Naive thymus-derived CD8-positive, alpha-beta T cell (primary cell): ENCODE results near the gene GLIS2. TPM values are rescaled to one million over a fixed set of nuclear protein-coding genes. Genes with fewer than 3 reads are reported as not detected.

Experiments used
- ATAC-seq, 2 donors: fragments of 150-1000 bp; cut with Tn5 transposase in 1 of 2; sonication (Bioruptor Pico), chemical (Tn5 transposase) in 1 of 2; 1 replicate in 1 of 2; 2 replicates in 1 of 2; pipeline ENCODE4 v1.10.0; 2021; ENCODE audit warnings: mild to moderate bottlenecking in 2 of 2, moderate library complexity in 2 of 2
- POLR2A ChIA-PET: fragments of 350-600 bp; sonication (Branson Sonifier 250); formaldehyde crosslinking; loops from one replicate; lab custom pipeline; 2021; ENCODE audit warnings: antibody characterized with exemption; lab: Charles Lee
- DNase-seq, 10 donors: peaks; one replicate each; pipeline versions ENCODE4 v3.0.0 to v3.0.0-alpha.2; 2020 to 2022
- H3K27ac Mint-ChIP-seq, 10 donors: one replicate each; pipeline ENCODE4 v1.8.0; 2020 to 2022; ENCODE audit warnings: mild to moderate bottlenecking in 10 of 10, mixed read lengths in 10 of 10, moderate library complexity in 4 of 10, inconsistent platforms in 1 of 10
- H3K27me3 Mint-ChIP-seq, 5 donors: one replicate each; pipeline ENCODE4 v1.8.0; 2021 to 2022; ENCODE audit warnings: mixed read lengths in 5 of 5
- H3K36me3 Mint-ChIP-seq, 3 donors: one replicate each; pipeline ENCODE4 v1.8.0; 2020 to 2022; ENCODE audit warnings: mixed read lengths in 3 of 3, mild to moderate bottlenecking in 2 of 3, inconsistent platforms in 1 of 3
- H3K4me1 Mint-ChIP-seq, 4 donors: one replicate each; pipeline ENCODE4 v1.8.0; 2021 to 2022; ENCODE audit warnings: mixed read lengths in 4 of 4
- H3K4me3 Mint-ChIP-seq, 10 donors: one replicate each; pipeline ENCODE4 v1.8.0; 2020 to 2022; ENCODE audit warnings: mild to moderate bottlenecking in 10 of 10, mixed read lengths in 10 of 10, moderate library complexity in 6 of 10, inconsistent platforms in 1 of 10
- H3K9me3 Mint-ChIP-seq, 9 donors: one replicate each; pipeline ENCODE4 v1.8.0; 2020 to 2022; ENCODE audit warnings: mixed read lengths in 9 of 9, mild to moderate bottlenecking in 3 of 9, inconsistent platforms in 1 of 9, moderate library complexity in 1 of 9
- polyA plus RNA-seq, 3 donors: library from polyadenylated mRNA; unstranded; fragments of 300-500 nt; fragmentation: Illumina TruSeq; gene quantifications; one replicate each; pipeline ENCODE4 v1.2.3, GENCODE V29; 2021
- total RNA-seq, 8 experiments: library from RNA in 2 of 8; stranded (reverse) in 2 of 8; gene quantifications; one replicate each; pipeline ENCODE4 v1.2.3 and lab custom pipeline; 2021 to 2026

Gene GLIS2
- total and polyA plus RNA-seq, 5 experiments from 2014 or later, result 0.10 TPM; not detected in 4

DNA sequence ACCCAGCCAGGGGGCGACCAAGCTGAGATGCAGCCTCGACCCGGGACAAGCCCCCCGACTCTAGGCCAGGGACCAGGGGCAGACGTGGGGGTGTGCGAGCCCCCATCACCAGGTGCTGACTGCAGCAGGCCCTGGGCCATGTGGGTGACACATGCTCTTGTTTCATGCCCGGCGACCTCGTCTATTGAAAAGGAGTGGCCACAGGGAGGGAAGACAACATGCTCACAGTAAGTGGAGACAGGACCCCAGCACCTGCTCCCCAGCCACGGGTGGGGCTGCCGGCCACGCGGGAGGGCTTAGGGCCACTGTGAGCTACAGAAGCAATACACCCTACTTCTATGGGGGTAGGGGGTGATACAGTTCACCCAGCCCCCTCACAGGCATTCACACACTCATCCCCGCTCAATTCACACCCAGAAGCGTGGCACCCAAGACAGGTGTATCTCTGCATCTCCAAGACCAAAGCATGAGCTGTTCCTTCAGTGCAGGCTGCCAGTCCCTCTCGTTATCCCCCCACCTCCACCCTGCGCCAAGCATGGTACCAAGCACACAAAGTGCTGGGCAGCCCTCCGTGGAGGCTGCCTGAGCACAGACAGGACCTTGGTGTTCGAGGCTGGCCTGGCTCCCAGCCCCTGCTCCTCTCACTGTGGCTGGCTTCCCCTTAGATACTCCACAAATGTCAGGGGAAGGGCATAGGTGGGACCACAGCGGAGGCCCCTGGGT lies 69.4 kb downstream of the GLIS2 start:
- H3K36me3 Mint-ChIP-seq, result peaks cover 0 to 43% (median 0%) of the 10 kb centered on the region in 3 donors
- POLR2A ChIA-PET, result interaction anchor here (0.6 kb wide), 1 partner anchor 77 kb away, joined by 4 read pairs; no protein-coding TSS in a partner anchor

DNA sequence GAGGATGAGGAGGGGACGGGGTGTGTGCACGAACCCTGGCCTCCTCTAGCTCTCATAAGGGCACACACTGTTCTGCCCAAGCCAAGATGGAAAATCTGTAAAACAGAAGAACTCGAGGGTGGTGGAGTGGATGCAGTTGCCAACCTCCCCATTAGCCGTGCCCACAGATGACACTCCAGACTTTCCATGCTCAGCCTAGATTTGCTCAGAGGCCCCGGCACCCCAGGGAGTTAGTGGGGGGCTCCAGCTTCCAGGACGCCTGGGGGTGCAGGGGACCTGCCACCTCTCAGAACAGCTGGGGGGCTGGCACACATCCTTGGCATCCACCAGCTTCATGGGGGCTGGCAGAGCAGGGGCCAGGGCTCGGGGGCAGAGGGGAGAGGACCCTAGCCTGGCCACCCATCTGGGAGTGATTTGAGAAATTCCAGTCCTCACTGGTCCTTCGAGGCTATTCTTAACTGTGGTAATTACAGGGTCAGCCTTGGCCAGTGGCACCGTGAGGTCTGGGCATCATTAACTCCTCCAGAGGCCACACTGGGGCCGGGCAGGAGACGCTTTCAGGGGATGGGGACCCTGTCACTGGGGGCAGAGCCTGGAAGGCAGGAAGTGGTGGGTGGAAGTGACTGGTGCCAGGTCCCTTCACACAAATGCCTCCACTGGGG lies 70.1 kb downstream of the GLIS2 start:
- Mint-ChIP-seq H3K36me3 (peaks cover 0 to 44% (median 0%) of the 10 kb centered on the region in 3 donors), H3K27ac (peak overlapping the region in 3 of 10 donors; percentile 18 to 53 (median 20)), H3K9me3 (no peaks in the 10 kb centered on the region), H3K4me3 (peak overlapping the region in 2 of 10 donors; percentile 14 to 24), H3K4me1 (peaks cover 0 to 7% (median 1%) of the 10 kb centered on the region in 4 donors), H3K27me3 (no peaks in the 10 kb centered on the region)
- no peak for ATAC-seq
- DNase-seq, result no peak
- POLR2A ChIA-PET, result interaction anchor here (0.6 to 0.7 kb wide), 2 partner anchors 28 to 77 kb away, joined by 3 to 4 read pairs; no protein-coding TSS in a partner anchor

More for the DNA sequence above, 69.4 kb downstream of the GLIS2 start:
- peaks cover 0 to 7% (median 3%) of the 10 kb centered on the region in 4 donors for H3K4me1 Mint-ChIP-seq
- peak overlapping the region in 2 of 10 donors; percentile 24 to 33 for H3K4me3 Mint-ChIP-seq
- ATAC-seq (no peak), DNase-seq (no peak)
- H3K27me3 Mint-ChIP-seq, result no peaks in the 10 kb centered on the region
- peak overlapping the region in 2 of 10 donors; percentile 20 to 53 for H3K27ac Mint-ChIP-seq
- H3K9me3 Mint-ChIP-seq, result no peaks in the 10 kb centered on the region

- Mint-ChIP-seq H3K27ac (peak overlapping the region in 1 of 10 donors; percentile 53), H3K4me3 (no peak overlapping the region), H3K27me3 (no peaks in the 10 kb centered on the region), H3K36me3 (peaks cover 0 to 46% (median 0%) of the 10 kb centered on the region in 3 donors), H3K9me3 (no peaks in the 10 kb centered on the region), H3K4me1 (peaks cover 0 to 10% (median 1%) of the 10 kb centered on the region in 4 donors)
- no peak for DNase-seq
- POLR2A ChIA-PET, result interaction anchor here (0.7 kb wide), 1 partner anchor 28 kb away, joined by 3 read pairs; no protein-coding TSS in a partner anchor
- no peak for ATAC-seq
Measured at GRCh38 chr16:4386451-4386805, 70.6 kb downstream of the GLIS2 start.

- Mint-ChIP-seq H3K27ac (peak overlapping the region in 3 of 10 donors; percentile 53 to 65 (median 56)), H3K9me3 (no peaks in the 10 kb centered on the region), H3K4me1 (peaks cover 2 to 12% (median 3%) of the 10 kb centered on the region in 4 donors), H3K27me3 (no peaks in the 10 kb centered on the region), H3K36me3 (peaks cover 0 to 48% (median 0%) of the 10 kb centered on the region in 3 donors), H3K4me3 (peak overlapping the region in 1 of 10 donors; percentile 20)
- ATAC-seq, result no peak
- no peak for DNase-seq
- POLR2A ChIA-PET, result interaction anchor here (0.7 kb wide), 1 partner anchor 27 kb away, joined by 3 read pairs; no protein-coding TSS in a partner anchor
Measured at GRCh38 chr16:4386951-4387565, 71.2 kb downstream of the GLIS2 start.

- Mint-ChIP-seq H3K36me3 (peaks cover 0 to 50% (median 0%) of the 10 kb centered on the region in 3 donors), H3K27ac (no peak overlapping the region), H3K9me3 (no peaks in the 10 kb centered on the region), H3K27me3 (no peaks in the 10 kb centered on the region), H3K4me3 (no peak overlapping the region), H3K4me1 (peaks cover 4 to 16% (median 7%) of the 10 kb centered on the region in 4 donors)
- DNase-seq (no peak), ATAC-seq (no peak)
- POLR2A ChIA-PET, result no interaction called here
Measured at GRCh38 chr16:4387781-4388180, 71.9 kb downstream of the GLIS2 start.

GRCh38 chr16:4388271-4389021 lies 72.6 kb downstream of the GLIS2 start:
- no peak overlapping the region for H3K4me3 Mint-ChIP-seq

More at GRCh38 chr16:4388271-4389021, 72.6 kb downstream of the GLIS2 start:
- no peak for ATAC-seq
- Mint-ChIP-seq H3K4me1 (peaks cover 4 to 18% (median 9%) of the 10 kb centered on the region in 4 donors), H3K27me3 (no peaks in the 10 kb centered on the region), H3K9me3 (no peaks in the 10 kb centered on the region), H3K36me3 (peaks cover 0 to 46% (median 0%) of the 10 kb centered on the region in 3 donors), H3K27ac (peak overlapping the region in 2 of 10 donors; percentile 18 to 75)
- no peak for DNase-seq
- POLR2A ChIA-PET, result interaction anchor here (1.1 kb wide), 1 partner anchor 115 kb away, joined by 3 read pairs; the partner anchor contains the start of gene TFAP4

Other genes starting within 250 kb of the GLIS2 start
- 1 to 10 TPM; 6.2 to 6.5 TPM for gene ADCY9, start 199.6 kb upstream of the GLIS2 start, total RNA-seq
- gene ADCY9, start 199.6 kb upstream of the GLIS2 start, polyA plus RNA-seq, result under 1 TPM; 0.20 to 0.75 (median 0.71) TPM
- not detected for gene SRL, start 74.0 kb upstream of the GLIS2 start, total RNA-seq
- not detected for gene SRL, start 74.0 kb upstream of the GLIS2 start, polyA plus RNA-seq
- 10 to 100 TPM; 32.6 to 39.8 TPM for gene TFAP4, start 43.0 kb upstream of the GLIS2 start, total RNA-seq
- gene TFAP4, start 43.0 kb upstream of the GLIS2 start, polyA plus RNA-seq, result 1 to 10 TPM in 2 of 3 donors, under 1 TPM in 1; 0.84 to 3.0 (median 1.3) TPM
- 10 to 100 TPM; 40.9 to 46.1 TPM for gene PAM16, start 35.3 kb downstream of the GLIS2 start, total RNA-seq
- 10 to 100 TPM; 33.6 to 44.4 (median 39.3) TPM for gene PAM16, start 35.3 kb downstream of the GLIS2 start, polyA plus RNA-seq
- gene VASN, start 55.8 kb downstream of the GLIS2 start, total RNA-seq, result under 1 TPM; 0.30 to 0.34 TPM
- under 1 TPM in 1 of 3 donors, not detected in 2; 0.12 TPM for gene VASN, start 55.8 kb downstream of the GLIS2 start, polyA plus RNA-seq
- gene CORO7, start 100.5 kb downstream of the GLIS2 start, total RNA-seq, result 100 to 1,000 TPM; 161 to 169 TPM
- gene CORO7, start 100.5 kb downstream of the GLIS2 start, polyA plus RNA-seq, result 10 to 100 TPM; 44.6 to 79.9 (median 45.5) TPM
- 10 to 100 TPM; 70.6 to 71.3 TPM for gene DNAJA3, start 109.8 kb downstream of the GLIS2 start, total RNA-seq
- gene DNAJA3, start 109.8 kb downstream of the GLIS2 start, polyA plus RNA-seq, result 10 to 100 TPM; 43.4 to 64.8 (median 45.2) TPM
- gene NMRAL1, start 158.6 kb downstream of the GLIS2 start, total RNA-seq, result 10 to 100 TPM; 53.7 to 63.1 TPM
- gene NMRAL1, start 158.6 kb downstream of the GLIS2 start, polyA plus RNA-seq, result 10 to 100 TPM; 52.3 to 67.9 (median 62.9) TPM
- 10 to 100 TPM; 64.3 to 71.9 TPM for gene HMOX2, start 160.3 kb downstream of the GLIS2 start, total RNA-seq
- gene HMOX2, start 160.3 kb downstream of the GLIS2 start, polyA plus RNA-seq, result 100 to 1,000 TPM; 123 to 210 (median 145) TPM
- gene CDIP1, start 222.7 kb downstream of the GLIS2 start, total RNA-seq, result 10 to 100 TPM; 23.4 to 25.5 TPM
- gene CDIP1, start 222.7 kb downstream of the GLIS2 start, polyA plus RNA-seq, result 10 to 100 TPM; 18.2 to 25.3 (median 25.0) TPM
- gene C16orf96, start 240.3 kb downstream of the GLIS2 start, total RNA-seq, result under 1 TPM; 0.38 to 0.52 TPM
- under 1 TPM in 2 of 3 donors, not detected in 1; 0.07 to 0.08 TPM for gene C16orf96, start 240.3 kb downstream of the GLIS2 start, polyA plus RNA-seq